ENCODE results near the gene ATP6AP2. TPM values are rescaled to one million over a fixed set of nuclear protein-coding genes. Genes with fewer than 3 reads are reported as not detected.
"Not testable (repeated sequence)": the region's sequence is repeated elsewhere in the genome, so short reads cannot be mapped to it uniquely, and the experiment has no call there.

Gene ATP6AP2
- total RNA-seq, 1 experiment from 2014 or later, result 77.6 TPM

GRCh38 chrX:40564447-40564846 lies 16.3 kb upstream of the ATP6AP2 start:
- no peak overlapping the region for H3K27ac ChIP-seq (ENCODE audit: low read length)
- no peaks in the 10 kb centered on the region for H3K9me2 ChIP-seq (replicated peaks; ENCODE audit: low read length)
- ChIA-PET POLR2A (ENCODE audit: unreplicated experiment) (no interaction called here), CTCF (no interaction called here)
- no TSS peak for BruUV-seq (replicated peaks)
- H3K27me3 ChIP-seq (ENCODE audit: low read length), result no peaks in the 10 kb centered on the region
- no peak for TF ChIP-seq EZH2 (IDR thresholded peaks at IDR 0.05; ENCODE audit: low read length, unreplicated experiment)
- no peak for TF ChIP-seq EZH2phosphoT487 (IDR thresholded peaks at IDR 0.05; ENCODE audit: borderline replicate concordance, low read length)
- no peak for TF ChIP-seq CTCF (conservative IDR thresholded peaks at IDR 0.05; ENCODE audit: low read depth, low read length)
- H3K4me3 ChIP-seq (ENCODE audit: low read length), result no peak overlapping the region
- H3K4me1 ChIP-seq (ENCODE audit: insufficient read depth, low read length), result no peaks in the 10 kb centered on the region
- no peaks in the 10 kb centered on the region for H3K79me2 ChIP-seq (ENCODE audit: low read length)
- no peak for DNase-seq
- H3K36me3 ChIP-seq (ENCODE audit: low read depth, low read length), result no peaks in the 10 kb centered on the region
- ATAC-seq, result no peak
- H3K9me3 ChIP-seq (ENCODE audit: low read length), result no peaks in the 10 kb centered on the region
- H3K9ac ChIP-seq (ENCODE audit: low read length), result no peak overlapping the region
- no peak overlapping the region for H3K4me2 ChIP-seq (ENCODE audit: low read length)
- H2AFZ ChIP-seq (ENCODE audit: low read length), result no peak overlapping the region
- intact Hi-C loops (cut with micrococcal nuclease), result no loop called here
- no peaks in the 10 kb centered on the region for H4K20me1 ChIP-seq (ENCODE audit: low read length)
- no peaks in the 10 kb centered on the region for H3F3A ChIP-seq (ENCODE audit: low read length, unreplicated experiment)

- DNase-seq (no peak), ATAC-seq (no peak)
- no peaks in the 10 kb centered on the region for H3K36me3 ChIP-seq (ENCODE audit: low read depth, low read length)
- no peaks in the 10 kb centered on the region for H3F3A ChIP-seq (ENCODE audit: low read length, unreplicated experiment)
- H3K27me3 ChIP-seq (ENCODE audit: low read length), result no peaks in the 10 kb centered on the region
- no peaks in the 10 kb centered on the region for H4K20me1 ChIP-seq (ENCODE audit: low read length)
- H2AFZ ChIP-seq (ENCODE audit: low read length), result no peak overlapping the region
- H3K9ac ChIP-seq (ENCODE audit: low read length), result no peak overlapping the region
- intact Hi-C loops (cut with micrococcal nuclease), result no loop called here
- H3K79me2 ChIP-seq (ENCODE audit: low read length), result no peaks in the 10 kb centered on the region
- no peaks in the 10 kb centered on the region for H3K4me1 ChIP-seq (ENCODE audit: insufficient read depth, low read length)
- no peaks in the 10 kb centered on the region for H3K9me3 ChIP-seq (ENCODE audit: low read length)
- POLR2A ChIA-PET (ENCODE audit: unreplicated experiment), result no interaction called here
- no TSS peak for BruUV-seq (replicated peaks)
- CTCF ChIA-PET, result no interaction called here
- TF ChIP-seq CTCF (conservative IDR thresholded peaks at IDR 0.05; ENCODE audit: low read depth, low read length), result no peak
- TF ChIP-seq EZH2phosphoT487 (IDR thresholded peaks at IDR 0.05; ENCODE audit: borderline replicate concordance, low read length), result no peak
- no peak for TF ChIP-seq EZH2 (IDR thresholded peaks at IDR 0.05; ENCODE audit: low read length, unreplicated experiment)
- no peak overlapping the region for H3K27ac ChIP-seq (ENCODE audit: low read length)
- H3K4me2 ChIP-seq (ENCODE audit: low read length), result no peak overlapping the region
- no peaks in the 10 kb centered on the region for H3K9me2 ChIP-seq (replicated peaks; ENCODE audit: low read length)
- H3K4me3 ChIP-seq (ENCODE audit: low read length), result no peak overlapping the region
Measured at GRCh38 chrX:40570346-40571093, 10.2 kb upstream of the ATP6AP2 start.

- POLR2A ChIA-PET (ENCODE audit: unreplicated experiment); H3K9me2 ChIP-seq (replicated peaks; ENCODE audit: low read length); H3F3A ChIP-seq (ENCODE audit: low read length, unreplicated experiment); intact Hi-C loops (cut with micrococcal nuclease); H3K36me3 ChIP-seq (ENCODE audit: low read depth, low read length); H3K79me2 ChIP-seq (ENCODE audit: low read length); H3K9ac ChIP-seq (ENCODE audit: low read length); H2AFZ ChIP-seq (ENCODE audit: low read length); H3K4me3 ChIP-seq (ENCODE audit: low read length); CTCF ChIA-PET; DNase-seq; H3K27me3 ChIP-seq (ENCODE audit: low read length); BruUV-seq (replicated peaks); H3K27ac ChIP-seq (ENCODE audit: low read length); H3K9me3 ChIP-seq (ENCODE audit: low read length); H4K20me1 ChIP-seq (ENCODE audit: low read length); ATAC-seq; H3K4me2 ChIP-seq (ENCODE audit: low read length); H3K4me1 ChIP-seq (ENCODE audit: insufficient read depth, low read length): not testable (repeated sequence)
Measured at GRCh38 chrX:40571164-40571563, 9.6 kb upstream of the ATP6AP2 start.

Measured in PC-3 (cell line).